ENCODE measurements around the gene ENC1. TPM values are rescaled to one million over a fixed set of nuclear protein-coding genes. Genes with fewer than 3 reads are reported as not detected.

ENC1 gene
- total and polyA plus RNA-seq, 11 donors: 1.4 to 11.0 (median 5.1) TPM

GRCh38 chr5:74638544-74638969 lies 2.0 kb downstream of the ENC1 start:
- Histone ChIP-seq H3K4me3 (peak overlapping the region; percentile 69 to 91 (median 80)), H3K9me3 (no peaks in the 10 kb centered on the region), H3K4me1 (peaks cover 0 to 76% (median 35%) of the 10 kb centered on the region in 12 donors), H3K36me3 (peaks cover 0 to 26% (median 23%) of the 10 kb centered on the region in 9 donors), H3K27me3 (no peaks in the 10 kb centered on the region), H3K27ac (peak overlapping the region in 9 of 12 donors; percentile 1 to 96 (median 91))
- no peak for DNase-seq
- WGBS, 4 donors: 52 to 74% (median 71%) methylated on average over 1 of the region's 1 CpG
- no peak for ATAC-seq
- TF ChIP-seq, protein P1, sequence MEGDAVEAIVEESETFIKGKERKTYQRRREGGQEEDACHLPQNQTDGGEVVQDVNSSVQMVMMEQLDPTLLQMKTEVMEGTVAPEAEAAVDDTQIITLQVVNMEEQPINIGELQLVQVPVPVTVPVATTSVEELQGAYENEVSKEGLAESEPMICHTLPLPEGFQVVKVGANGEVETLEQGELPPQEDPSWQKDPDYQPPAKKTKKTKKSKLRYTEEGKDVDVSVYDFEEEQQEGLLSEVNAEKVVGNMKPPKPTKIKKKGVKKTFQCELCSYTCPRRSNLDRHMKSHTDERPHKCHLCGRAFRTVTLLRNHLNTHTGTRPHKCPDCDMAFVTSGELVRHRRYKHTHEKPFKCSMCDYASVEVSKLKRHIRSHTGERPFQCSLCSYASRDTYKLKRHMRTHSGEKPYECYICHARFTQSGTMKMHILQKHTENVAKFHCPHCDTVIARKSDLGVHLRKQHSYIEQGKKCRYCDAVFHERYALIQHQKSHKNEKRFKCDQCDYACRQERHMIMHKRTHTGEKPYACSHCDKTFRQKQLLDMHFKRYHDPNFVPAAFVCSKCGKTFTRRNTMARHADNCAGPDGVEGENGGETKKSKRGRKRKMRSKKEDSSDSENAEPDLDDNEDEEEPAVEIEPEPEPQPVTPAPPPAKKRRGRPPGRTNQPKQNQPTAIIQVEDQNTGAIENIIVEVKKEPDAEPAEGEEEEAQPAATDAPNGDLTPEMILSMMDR (IDR thresholded peaks at IDR 0.05): no peak
- no peak for TF ChIP-seq POLR2A (IDR thresholded peaks at IDR 0.05)
- intact Hi-C loops (cut with DNase I): loop anchor here in 5 of 10 donors (2.0 to 10.0 kb wide), 5 partner anchors 62 to 434 kb away; no protein-coding TSS in a partner anchor

GRCh38 chr5:74636552-74636951 lies 4.0 kb downstream of the ENC1 start:
- no peak for TF ChIP-seq POLR2A (IDR thresholded peaks at IDR 0.05)
- TF ChIP-seq, protein P1 (IDR thresholded peaks at IDR 0.05): no peak
- H3K36me3 ChIP-seq: peaks cover 0 to 46% (median 34%) of the 10 kb centered on the region in 9 donors
- intact Hi-C loops (cut with DNase I): loop anchor here in 4 of 10 donors (10.0 kb wide), 4 partner anchors 92 to 432 kb away; no protein-coding TSS in a partner anchor
- H3K4me3 ChIP-seq: peak overlapping the region in 5 of 12 donors; percentile 74 to 88 (median 85)
- no peak overlapping the region for H3K27ac ChIP-seq
- DNase-seq: no peak
- H3K27me3 ChIP-seq: no peaks in the 10 kb centered on the region
- H3K4me1 ChIP-seq: peaks cover 0 to 76% (median 31%) of the 10 kb centered on the region in 12 donors
- H3K9me3 ChIP-seq: no peaks in the 10 kb centered on the region
- 69 to 78% (median 74%) methylated on average over 4 of the region's 4 CpGs for WGBS, 4 donors
- no peak for ATAC-seq

DNA sequence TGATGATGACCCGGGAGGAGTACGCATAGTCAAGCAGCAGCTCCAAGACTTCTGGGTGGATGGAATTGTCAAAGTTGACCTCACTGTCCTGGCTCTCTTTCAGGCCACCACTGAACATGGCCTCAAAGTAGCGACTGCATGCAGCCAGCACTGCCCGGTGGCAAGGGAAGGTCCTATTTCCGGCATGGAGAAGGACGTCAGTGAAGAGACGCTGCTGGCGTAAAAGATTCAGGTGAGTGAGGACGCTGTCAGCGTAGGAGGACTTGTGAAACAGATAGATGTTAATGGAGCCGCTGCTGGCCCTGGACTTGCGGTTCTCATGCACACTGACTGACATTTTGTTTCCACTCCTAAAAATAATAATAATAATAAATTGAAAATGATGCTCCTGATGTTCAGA lies 4.4 kb downstream of the ENC1 start:
- no peaks in the 10 kb centered on the region for H3K27me3 ChIP-seq
- peaks cover 0 to 76% (median 30%) of the 10 kb centered on the region in 12 donors for H3K4me1 ChIP-seq
- no peak overlapping the region for H3K27ac ChIP-seq
- no peaks in the 10 kb centered on the region for H3K9me3 ChIP-seq
- 86 to 89% (median 87%) methylated on average over 12 of the region's 12 CpGs for WGBS, 4 donors
- DNase-seq: no peak
- intact Hi-C loops (cut with DNase I): loop anchor here in 4 of 10 donors (10.0 kb wide), 4 partner anchors 91 to 431 kb away; no protein-coding TSS in a partner anchor
- no peak for TF ChIP-seq POLR2A (IDR thresholded peaks at IDR 0.05)
- TF ChIP-seq, protein P1 (IDR thresholded peaks at IDR 0.05): no peak
- no peak for ATAC-seq
- H3K36me3 ChIP-seq: peaks cover 0 to 50% (median 34%) of the 10 kb centered on the region in 9 donors
- H3K4me3 ChIP-seq: peak overlapping the region in 2 of 12 donors; percentile 82 to 88

DNA sequence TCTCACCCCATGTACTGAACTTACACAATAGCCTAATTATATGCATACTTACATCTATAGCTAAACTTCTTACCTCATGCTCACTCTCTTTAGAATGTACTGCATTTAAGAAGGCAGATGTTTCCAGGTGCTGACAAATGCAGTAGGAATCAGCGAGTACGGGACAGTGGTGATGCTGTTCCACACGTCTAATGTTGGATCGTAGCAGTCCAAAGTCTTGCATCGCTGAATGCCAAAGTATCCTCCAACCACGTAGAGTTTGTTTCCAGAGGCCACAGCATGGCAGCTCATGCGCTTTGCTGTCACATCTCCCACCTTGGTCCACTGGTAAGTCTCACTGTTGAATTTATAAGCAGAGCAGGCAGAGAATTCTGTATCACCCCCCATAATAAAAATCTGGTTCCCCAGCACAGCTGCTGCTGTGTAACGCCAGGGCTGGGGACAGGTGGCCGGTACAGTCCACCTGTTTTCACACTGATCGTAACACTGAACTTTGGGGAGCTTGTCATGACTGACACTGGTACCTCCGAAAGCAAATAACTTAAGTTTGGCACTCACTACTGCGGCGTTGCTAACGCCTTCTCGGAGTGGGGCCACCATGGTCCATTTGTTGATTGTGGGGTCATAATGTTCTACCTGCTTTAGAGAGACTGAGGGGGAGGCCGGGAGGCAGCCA lies 5.8 kb downstream of the ENC1 start:
- no peak for ATAC-seq
- no peaks in the 10 kb centered on the region for H3K27me3 ChIP-seq
- 89 to 94% (median 91%) methylated on average over 16 of the region's 16 CpGs for WGBS, 4 donors
- H3K4me3 ChIP-seq: no peak overlapping the region
- peaks cover 0 to 79% (median 32%) of the 10 kb centered on the region in 12 donors for H3K4me1 ChIP-seq
- H3K36me3 ChIP-seq: peaks cover 0 to 64% (median 44%) of the 10 kb centered on the region in 9 donors
- H3K27ac ChIP-seq: no peak overlapping the region
- DNase-seq: no peak
- intact Hi-C loops (cut with DNase I): loop anchor here in 5 of 10 donors (5.0 to 10.0 kb wide), 5 partner anchors 52 to 430 kb away; no protein-coding TSS in a partner anchor
- no peaks in the 10 kb centered on the region for H3K9me3 ChIP-seq
- no peak for TF ChIP-seq POLR2A (IDR thresholded peaks at IDR 0.05)
- TF ChIP-seq, protein P1 (IDR thresholded peaks at IDR 0.05): no peak

All from heart left ventricle (tissue), 16 donors.